GM21723 (cell line): ENCODE results near the gene SPATS2.
"Not testable (repeated sequence)": the region's sequence is repeated elsewhere in the genome, so short reads cannot be mapped to it uniquely, and the experiment has no call there.

Experiments used
- ATAC-seq: cut with Tn5 transposase; IDR thresholded peaks from one replicate; pipeline ENCODE4 v1.9.1; 2021; ENCODE audit warnings: mild to moderate bottlenecking, moderate library complexity; ENCODE audit not compliant: unreplicated experiment

SPATS2 gene

DNA sequence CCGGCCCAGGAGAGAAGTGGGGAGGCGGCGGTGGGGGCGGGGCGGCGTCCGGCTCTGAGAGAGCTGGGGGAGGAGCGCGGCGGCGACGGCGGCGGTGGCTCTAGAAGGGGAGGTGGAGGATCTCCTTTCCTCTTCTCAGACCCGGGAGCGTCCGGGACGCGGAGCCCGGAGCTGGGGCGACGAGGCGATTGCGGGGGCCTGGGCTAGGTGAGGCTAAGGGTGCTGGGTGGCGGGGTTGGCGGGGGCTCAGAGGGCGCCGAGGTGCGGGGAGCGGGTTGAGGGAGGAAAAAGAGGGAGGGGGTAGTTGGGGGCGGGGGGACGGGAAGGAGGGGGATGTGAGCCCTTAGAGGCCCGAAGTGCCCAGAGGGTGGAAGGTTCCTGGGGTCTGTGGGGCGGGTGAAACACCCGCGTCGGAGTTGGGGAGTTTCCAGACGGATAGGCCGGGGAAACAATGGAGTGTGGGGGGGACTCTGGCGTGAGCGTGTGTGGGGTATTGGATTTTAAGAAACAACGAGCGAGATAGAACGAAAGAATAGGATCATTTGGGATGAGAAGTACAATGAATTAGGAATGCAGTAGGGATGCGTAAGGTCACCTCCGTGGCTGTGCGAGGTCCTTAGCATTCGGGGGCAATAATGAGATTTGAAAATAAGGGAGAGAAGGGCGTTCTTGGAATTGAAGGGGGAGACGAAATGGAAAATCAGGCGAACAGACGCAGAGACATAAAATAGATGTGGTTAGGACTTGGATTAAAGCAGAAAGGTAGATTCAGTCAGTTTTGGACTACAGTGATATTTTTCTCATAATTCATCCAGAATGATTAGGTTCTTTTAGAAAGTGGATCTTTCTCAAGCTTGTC, at the start of gene SPATS2:
Gene SPATS2 (plus strand): TSS at position 82 of the 859 bp plus-strand sequence. CDS start 93,551 bp downstream, outside the sequence.
- no peak for ATAC-seq

- not testable (repeated sequence) for ATAC-seq
Measured at GRCh38 chr12:49320411-49321103, 46.7 kb upstream of the SPATS2 start.

DNA sequence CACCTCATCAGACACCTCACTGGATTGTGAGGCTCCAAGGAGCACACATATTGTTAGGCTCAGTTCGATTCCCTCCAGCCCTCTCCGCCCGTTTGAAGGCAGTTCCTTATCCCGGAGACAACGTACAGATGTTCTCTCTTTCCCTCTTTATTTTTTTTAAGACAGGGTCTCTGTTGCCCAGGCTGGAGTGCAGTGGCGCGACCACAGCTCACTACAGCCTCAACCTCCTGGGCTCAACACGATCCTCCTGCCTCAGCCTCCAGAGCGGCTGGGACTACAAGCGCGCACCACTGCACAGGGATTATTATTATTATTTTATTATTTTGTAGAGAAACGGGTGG, 44.9 kb upstream of the SPATS2 start:
- ATAC-seq: no peak

- ATAC-seq: peak; percentile 98
Measured at GRCh38 chr12:49322708-49323523, 44.3 kb upstream of the SPATS2 start, which contains the start of gene TROAP. Gene TROAP (plus strand): TSS chr12:49323255. CDS start chr12:49323609, 354 bp downstream.

DNA sequence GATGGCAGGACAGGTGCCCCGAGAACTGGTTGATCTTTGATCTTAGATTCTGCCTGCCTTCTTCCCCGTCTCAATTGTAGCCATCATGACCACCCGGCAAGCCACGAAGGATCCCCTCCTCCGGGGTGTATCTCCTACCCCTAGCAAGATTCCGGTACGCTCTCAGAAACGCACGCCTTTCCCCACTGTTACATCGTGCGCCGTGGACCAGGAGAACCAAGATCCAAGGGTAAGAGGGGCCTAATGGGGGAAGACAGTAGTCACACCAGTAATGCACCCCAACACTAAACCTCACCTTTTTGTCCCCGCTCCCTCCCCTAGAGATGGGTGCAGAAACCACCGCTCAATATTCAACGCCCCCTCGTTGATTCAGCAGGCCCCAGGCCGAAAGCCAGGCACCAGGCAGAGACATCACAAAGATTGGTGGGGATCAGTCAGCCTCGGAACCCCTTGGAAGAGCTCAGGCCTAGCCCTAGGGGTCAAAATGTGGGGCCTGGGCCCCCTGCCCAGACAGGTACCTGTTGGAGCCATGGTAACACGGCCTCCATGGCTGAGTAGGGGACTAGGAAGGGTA, 43.7 kb upstream of the SPATS2 start:
- ATAC-seq: no peak

- no peak for ATAC-seq
Measured at GRCh38 chr12:49325606-49326005, 41.7 kb upstream of the SPATS2 start.

- ATAC-seq: no peak
Measured at GRCh38 chr12:49327368-49327767, 39.9 kb upstream of the SPATS2 start.

- ATAC-seq: no peak
Measured at GRCh38 chr12:49327887-49328286, 39.4 kb upstream of the SPATS2 start.

- no peak for ATAC-seq
Measured at GRCh38 chr12:49328816-49329215, 38.4 kb upstream of the SPATS2 start.

DNA sequence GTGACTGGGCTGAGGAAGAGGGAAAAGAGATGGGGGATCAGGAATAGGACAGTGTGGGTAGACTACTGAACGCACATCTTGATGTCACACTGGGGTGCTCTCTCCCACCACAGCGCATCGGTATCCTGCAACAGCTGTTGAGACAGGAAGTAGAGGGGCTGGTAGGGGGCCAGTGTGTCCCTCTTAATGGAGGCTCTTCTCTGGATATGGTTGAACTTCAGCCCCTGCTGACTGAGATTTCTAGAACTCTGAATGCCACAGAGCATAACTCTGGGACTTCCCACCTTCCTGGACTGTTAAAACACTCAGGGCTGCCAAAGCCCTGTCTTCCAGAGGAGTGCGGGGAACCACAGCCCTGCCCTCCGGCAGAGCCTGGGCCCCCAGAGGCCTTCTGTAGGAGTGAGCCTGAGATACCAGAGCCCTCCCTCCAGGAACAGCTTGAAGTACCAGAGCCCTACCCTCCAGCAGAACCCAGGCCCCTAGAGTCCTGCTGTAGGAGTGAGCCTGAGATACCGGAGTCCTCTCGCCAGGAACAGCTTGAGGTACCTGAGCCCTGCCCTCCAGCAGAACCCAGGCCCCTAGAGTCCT, 37.1 kb upstream of the SPATS2 start:
- ATAC-seq: no peak

DNA sequence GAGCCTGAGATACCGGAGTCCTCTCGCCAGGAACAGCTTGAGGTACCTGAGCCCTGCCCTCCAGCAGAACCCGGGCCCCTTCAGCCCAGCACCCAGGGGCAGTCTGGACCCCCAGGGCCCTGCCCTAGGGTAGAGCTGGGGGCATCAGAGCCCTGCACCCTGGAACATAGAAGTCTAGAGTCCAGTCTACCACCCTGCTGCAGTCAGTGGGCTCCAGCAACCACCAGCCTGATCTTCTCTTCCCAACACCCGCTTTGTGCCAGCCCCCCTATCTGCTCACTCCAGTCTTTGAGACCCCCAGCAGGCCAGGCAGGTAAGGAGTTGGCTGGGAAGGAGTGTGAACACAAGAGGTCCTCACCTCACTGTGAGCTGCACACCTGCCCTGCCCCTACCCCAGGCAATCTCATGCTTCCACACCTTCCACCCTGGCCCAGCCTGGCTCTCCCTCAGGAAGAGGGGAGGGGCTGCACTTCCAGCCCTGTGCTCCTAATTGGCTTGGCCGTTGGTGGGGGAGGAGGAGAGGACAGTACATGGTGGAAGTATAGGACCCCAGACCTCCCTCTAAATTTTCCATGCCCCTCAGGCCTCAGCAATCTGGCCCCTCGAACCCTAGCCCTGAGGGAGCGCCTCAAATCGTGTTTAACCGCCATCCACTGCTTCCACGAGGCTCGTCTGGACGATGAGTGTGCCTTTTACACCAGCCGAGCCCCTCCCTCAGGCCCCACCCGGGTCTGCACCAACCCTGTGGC, 36.5 kb upstream of the SPATS2 start:
- ATAC-seq: no peak

GRCh38 chr12:49331380-49332222, 35.7 kb upstream of the SPATS2 start:
- no peak for ATAC-seq

GRCh38 chr12:49332441-49332861, 34.8 kb upstream of the SPATS2 start:
- ATAC-seq: no peak

DNA sequence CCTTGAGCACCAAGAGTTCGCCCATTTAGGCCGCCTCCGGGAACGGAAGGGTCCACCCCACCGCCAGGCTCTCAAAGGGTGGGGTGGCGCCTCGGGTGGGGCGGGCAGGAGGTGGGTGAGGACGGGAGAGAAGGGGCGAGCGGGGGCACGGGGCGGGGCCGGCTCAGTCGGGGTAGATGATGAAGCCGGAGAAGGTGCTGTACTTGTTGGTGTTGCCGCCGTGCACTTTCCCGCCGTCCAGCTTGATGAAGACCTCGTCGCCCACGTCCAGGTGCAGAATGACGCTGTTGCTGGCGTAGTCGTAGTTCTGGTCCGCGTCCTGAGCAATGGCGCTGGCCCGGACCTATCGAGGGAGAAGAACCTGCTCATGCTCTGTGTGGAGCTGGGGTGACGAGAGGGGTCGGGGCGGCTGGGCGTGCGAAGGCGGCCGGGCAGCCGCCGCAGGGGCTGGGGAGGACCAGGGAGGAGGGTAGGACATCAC, 34.3 kb upstream of the SPATS2 start:
- no peak for ATAC-seq

GRCh38 chr12:49333778-49334177, 33.5 kb upstream of the SPATS2 start:
- not testable (repeated sequence) for ATAC-seq

- no peak for ATAC-seq
Measured at GRCh38 chr12:49334226-49334625, 33.0 kb upstream of the SPATS2 start.

DNA sequence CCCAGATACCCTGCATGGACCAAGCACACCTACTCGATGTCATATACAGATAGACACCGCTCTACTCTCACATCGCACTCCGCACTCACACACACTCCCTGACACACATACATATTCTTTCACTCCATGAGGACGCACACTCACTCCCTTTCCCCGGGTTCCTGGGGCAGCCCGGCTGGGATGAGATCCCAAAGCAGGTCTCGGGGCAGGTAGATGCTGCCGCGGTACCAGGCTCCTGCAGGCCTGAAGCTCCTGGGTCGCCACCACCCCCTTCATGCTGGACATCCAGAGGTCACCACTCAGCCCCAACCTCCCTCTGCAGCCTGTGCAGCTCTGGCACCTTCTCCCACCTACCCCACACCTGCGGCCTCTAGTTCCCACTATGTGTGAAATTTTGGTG, 32.6 kb upstream of the SPATS2 start:
- no peak for ATAC-seq

- ATAC-seq: no peak
Measured at GRCh38 chr12:49335118-49335954, 31.9 kb upstream of the SPATS2 start.
